ENCODE measurements around the gene SNUPN. TPM values are rescaled to one million over a fixed set of nuclear protein-coding genes. Genes with fewer than 3 reads are reported as not detected.

The SNUPN gene
- total RNA-seq, 1 experiment from 2014 or later = 27.9 TPM

DNA sequence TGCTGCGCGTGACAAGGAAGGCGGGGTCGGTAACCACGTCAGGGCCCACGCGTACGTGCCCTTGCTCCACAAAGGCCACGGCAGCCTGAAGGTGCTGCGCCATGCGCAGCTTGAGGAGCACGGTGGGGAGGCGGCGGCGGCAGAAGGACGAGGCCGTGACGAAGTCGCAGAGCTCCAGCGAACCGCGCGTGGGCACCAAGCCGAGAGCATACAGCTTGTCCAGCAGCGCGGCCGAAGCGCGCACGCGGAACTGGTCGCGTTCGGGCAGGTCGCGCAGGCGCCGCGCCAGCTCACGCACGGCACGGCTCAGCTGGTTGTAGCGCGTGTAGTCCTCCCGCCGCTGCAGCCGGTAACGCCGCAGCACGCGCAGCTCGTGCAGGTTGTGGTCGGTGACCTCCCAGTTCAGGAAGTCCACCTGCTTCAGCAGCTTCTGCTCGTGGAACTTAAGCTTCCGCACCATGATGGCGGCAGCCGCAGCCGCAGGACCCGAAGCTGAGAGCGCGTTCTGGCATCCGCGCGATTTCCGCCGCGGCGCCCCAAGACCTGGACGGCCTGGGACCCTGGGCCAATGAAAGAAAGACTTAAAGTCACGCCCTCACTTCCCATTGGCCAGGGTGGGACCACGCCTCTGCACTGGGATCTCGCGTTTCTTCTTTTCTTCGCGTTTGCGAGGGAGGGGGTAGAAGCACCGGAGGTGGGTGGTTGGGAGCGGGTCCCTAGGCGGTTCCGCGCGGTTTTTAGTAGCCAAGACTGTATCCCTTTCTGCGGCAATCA, 14.4 kb upstream of the SNUPN start, which contains the start of gene IMP3 (continued):
- TF ChIP-seq, protein P1, sequence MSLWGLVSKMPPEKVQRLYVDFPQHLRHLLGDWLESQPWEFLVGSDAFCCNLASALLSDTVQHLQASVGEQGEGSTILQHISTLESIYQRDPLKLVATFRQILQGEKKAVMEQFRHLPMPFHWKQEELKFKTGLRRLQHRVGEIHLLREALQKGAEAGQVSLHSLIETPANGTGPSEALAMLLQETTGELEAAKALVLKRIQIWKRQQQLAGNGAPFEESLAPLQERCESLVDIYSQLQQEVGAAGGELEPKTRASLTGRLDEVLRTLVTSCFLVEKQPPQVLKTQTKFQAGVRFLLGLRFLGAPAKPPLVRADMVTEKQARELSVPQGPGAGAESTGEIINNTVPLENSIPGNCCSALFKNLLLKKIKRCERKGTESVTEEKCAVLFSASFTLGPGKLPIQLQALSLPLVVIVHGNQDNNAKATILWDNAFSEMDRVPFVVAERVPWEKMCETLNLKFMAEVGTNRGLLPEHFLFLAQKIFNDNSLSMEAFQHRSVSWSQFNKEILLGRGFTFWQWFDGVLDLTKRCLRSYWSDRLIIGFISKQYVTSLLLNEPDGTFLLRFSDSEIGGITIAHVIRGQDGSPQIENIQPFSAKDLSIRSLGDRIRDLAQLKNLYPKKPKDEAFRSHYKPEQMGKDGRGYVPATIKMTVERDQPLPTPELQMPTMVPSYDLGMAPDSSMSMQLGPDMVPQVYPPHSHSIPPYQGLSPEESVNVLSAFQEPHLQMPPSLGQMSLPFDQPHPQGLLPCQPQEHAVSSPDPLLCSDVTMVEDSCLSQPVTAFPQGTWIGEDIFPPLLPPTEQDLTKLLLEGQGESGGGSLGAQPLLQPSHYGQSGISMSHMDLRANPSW (CRISPR knock-in tag; conservative IDR thresholded peaks at IDR 0.05; ENCODE audit: low read depth) = no peak
- no peak for TF ChIP-seq ZNF121 (CRISPR knock-in tag; IDR thresholded peaks at IDR 0.05)
- TF ChIP-seq TEAD1 (CRISPR knock-in tag; IDR thresholded peaks at IDR 0.05) = peak; percentile 83; the same call in 1 of the 2 replicates
- TF ChIP-seq, protein P2, sequence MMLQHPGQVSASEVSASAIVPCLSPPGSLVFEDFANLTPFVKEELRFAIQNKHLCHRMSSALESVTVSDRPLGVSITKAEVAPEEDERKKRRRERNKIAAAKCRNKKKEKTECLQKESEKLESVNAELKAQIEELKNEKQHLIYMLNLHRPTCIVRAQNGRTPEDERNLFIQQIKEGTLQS (CRISPR knock-in tag; conservative IDR thresholded peaks at IDR 0.05) = no peak
- TF ChIP-seq, protein P3, sequence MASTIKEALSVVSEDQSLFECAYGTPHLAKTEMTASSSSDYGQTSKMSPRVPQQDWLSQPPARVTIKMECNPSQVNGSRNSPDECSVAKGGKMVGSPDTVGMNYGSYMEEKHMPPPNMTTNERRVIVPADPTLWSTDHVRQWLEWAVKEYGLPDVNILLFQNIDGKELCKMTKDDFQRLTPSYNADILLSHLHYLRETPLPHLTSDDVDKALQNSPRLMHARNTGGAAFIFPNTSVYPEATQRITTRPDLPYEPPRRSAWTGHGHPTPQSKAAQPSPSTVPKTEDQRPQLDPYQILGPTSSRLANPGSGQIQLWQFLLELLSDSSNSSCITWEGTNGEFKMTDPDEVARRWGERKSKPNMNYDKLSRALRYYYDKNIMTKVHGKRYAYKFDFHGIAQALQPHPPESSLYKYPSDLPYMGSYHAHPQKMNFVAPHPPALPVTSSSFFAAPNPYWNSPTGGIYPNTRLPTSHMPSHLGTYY (CRISPR knock-in tag; IDR thresholded peaks at IDR 0.05) = no peak
- no peak for TF ChIP-seq ZNF138 (CRISPR knock-in tag; conservative IDR thresholded peaks at IDR 0.05)
- TF ChIP-seq JAZF1 (CRISPR knock-in tag; IDR thresholded peaks at IDR 0.05) = no peak
- TF ChIP-seq, protein P4, sequence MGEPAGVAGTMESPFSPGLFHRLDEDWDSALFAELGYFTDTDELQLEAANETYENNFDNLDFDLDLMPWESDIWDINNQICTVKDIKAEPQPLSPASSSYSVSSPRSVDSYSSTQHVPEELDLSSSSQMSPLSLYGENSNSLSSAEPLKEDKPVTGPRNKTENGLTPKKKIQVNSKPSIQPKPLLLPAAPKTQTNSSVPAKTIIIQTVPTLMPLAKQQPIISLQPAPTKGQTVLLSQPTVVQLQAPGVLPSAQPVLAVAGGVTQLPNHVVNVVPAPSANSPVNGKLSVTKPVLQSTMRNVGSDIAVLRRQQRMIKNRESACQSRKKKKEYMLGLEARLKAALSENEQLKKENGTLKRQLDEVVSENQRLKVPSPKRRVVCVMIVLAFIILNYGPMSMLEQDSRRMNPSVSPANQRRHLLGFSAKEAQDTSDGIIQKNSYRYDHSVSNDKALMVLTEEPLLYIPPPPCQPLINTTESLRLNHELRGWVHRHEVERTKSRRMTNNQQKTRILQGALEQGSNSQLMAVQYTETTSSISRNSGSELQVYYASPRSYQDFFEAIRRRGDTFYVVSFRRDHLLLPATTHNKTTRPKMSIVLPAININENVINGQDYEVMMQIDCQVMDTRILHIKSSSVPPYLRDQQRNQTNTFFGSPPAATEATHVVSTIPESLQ (CRISPR knock-in tag; IDR thresholded peaks at IDR 0.05) = no peak
- TF ChIP-seq KAT7 (CRISPR knock-in tag; IDR thresholded peaks at IDR 0.05; ENCODE audit: borderline replicate concordance) = peak; percentile 89; the same call in 1 of the 2 replicates
- TF ChIP-seq, protein P5, sequence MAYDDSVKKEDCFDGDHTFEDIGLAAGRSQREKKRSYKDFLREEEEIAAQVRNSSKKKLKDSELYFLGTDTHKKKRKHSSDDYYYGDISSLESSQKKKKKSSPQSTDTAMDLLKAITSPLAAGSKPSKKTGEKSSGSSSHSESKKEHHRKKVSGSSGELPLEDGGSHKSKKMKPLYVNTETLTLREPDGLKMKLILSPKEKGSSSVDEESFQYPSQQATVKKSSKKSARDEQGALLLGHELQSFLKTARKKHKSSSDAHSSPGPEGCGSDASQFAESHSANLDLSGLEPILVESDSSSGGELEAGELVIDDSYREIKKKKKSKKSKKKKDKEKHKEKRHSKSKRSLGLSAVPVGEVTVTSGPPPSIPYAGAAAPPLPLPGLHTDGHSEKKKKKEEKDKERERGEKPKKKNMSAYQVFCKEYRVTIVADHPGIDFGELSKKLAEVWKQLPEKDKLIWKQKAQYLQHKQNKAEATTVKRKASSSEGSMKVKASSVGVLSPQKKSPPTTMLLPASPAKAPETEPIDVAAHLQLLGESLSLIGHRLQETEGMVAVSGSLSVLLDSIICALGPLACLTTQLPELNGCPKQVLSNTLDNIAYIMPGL (CRISPR knock-in tag; IDR thresholded peaks at IDR 0.05) = peak; percentile 93
- TF ChIP-seq, protein P6, sequence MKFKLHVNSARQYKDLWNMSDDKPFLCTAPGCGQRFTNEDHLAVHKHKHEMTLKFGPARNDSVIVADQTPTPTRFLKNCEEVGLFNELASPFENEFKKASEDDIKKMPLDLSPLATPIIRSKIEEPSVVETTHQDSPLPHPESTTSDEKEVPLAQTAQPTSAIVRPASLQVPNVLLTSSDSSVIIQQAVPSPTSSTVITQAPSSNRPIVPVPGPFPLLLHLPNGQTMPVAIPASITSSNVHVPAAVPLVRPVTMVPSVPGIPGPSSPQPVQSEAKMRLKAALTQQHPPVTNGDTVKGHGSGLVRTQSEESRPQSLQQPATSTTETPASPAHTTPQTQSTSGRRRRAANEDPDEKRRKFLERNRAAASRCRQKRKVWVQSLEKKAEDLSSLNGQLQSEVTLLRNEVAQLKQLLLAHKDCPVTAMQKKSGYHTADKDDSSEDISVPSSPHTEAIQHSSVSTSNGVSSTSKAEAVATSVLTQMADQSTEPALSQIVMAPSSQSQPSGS (CRISPR knock-in tag; IDR thresholded peaks at IDR 0.05; ENCODE audit: borderline replicate concordance, low read depth) = no peak
- no peak for TF ChIP-seq SMAD4 (CRISPR knock-in tag; IDR thresholded peaks at IDR 0.05)
- TF ChIP-seq, protein P7, sequence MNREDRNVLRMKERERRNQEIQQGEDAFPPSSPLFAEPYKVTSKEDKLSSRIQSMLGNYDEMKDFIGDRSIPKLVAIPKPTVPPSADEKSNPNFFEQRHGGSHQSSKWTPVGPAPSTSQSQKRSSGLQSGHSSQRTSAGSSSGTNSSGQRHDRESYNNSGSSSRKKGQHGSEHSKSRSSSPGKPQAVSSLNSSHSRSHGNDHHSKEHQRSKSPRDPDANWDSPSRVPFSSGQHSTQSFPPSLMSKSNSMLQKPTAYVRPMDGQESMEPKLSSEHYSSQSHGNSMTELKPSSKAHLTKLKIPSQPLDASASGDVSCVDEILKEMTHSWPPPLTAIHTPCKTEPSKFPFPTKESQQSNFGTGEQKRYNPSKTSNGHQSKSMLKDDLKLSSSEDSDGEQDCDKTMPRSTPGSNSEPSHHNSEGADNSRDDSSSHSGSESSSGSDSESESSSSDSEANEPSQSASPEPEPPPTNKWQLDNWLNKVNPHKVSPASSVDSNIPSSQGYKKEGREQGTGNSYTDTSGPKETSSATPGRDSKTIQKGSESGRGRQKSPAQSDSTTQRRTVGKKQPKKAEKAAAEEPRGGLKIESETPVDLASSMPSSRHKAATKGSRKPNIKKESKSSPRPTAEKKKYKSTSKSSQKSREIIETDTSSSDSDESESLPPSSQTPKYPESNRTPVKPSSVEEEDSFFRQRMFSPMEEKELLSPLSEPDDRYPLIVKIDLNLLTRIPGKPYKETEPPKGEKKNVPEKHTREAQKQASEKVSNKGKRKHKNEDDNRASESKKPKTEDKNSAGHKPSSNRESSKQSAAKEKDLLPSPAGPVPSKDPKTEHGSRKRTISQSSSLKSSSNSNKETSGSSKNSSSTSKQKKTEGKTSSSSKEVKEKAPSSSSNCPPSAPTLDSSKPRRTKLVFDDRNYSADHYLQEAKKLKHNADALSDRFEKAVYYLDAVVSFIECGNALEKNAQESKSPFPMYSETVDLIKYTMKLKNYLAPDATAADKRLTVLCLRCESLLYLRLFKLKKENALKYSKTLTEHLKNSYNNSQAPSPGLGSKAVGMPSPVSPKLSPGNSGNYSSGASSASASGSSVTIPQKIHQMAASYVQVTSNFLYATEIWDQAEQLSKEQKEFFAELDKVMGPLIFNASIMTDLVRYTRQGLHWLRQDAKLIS (CRISPR knock-in tag; IDR thresholded peaks at IDR 0.05; ENCODE audit: borderline replicate concordance) = no peak
- TF ChIP-seq, protein P8, sequence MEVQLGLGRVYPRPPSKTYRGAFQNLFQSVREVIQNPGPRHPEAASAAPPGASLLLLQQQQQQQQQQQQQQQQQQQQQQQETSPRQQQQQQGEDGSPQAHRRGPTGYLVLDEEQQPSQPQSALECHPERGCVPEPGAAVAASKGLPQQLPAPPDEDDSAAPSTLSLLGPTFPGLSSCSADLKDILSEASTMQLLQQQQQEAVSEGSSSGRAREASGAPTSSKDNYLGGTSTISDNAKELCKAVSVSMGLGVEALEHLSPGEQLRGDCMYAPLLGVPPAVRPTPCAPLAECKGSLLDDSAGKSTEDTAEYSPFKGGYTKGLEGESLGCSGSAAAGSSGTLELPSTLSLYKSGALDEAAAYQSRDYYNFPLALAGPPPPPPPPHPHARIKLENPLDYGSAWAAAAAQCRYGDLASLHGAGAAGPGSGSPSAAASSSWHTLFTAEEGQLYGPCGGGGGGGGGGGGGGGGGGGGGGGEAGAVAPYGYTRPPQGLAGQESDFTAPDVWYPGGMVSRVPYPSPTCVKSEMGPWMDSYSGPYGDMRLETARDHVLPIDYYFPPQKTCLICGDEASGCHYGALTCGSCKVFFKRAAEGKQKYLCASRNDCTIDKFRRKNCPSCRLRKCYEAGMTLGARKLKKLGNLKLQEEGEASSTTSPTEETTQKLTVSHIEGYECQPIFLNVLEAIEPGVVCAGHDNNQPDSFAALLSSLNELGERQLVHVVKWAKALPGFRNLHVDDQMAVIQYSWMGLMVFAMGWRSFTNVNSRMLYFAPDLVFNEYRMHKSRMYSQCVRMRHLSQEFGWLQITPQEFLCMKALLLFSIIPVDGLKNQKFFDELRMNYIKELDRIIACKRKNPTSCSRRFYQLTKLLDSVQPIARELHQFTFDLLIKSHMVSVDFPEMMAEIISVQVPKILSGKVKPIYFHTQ (CRISPR knock-in tag; IDR thresholded peaks at IDR 0.05) = no peak
- no peak for TF ChIP-seq SOX15 (CRISPR knock-in tag; IDR thresholded peaks at IDR 0.05)
- peak; percentile 86; the same call in 1 of the 2 replicates for TF ChIP-seq ESRRA (CRISPR knock-in tag; IDR thresholded peaks at IDR 0.05; ENCODE audit: borderline replicate concordance)
- 0 out of 2 replicates have a peak, but pooled peaks have one; percentile 81 for TF ChIP-seq SMAD3 (CRISPR knock-in tag; IDR thresholded peaks at IDR 0.05; ENCODE audit: borderline replicate concordance)
- peak; percentile 61; the same call in 1 of the 2 replicates for TF ChIP-seq ZNF317 (CRISPR knock-in tag; IDR thresholded peaks at IDR 0.05; ENCODE audit: borderline replicate concordance, low read depth)

Measured in WTC11 (cell line).